K562 (cell line): ENCODE measurements around the gene ESR2. TPM values are rescaled to one million over a fixed set of nuclear protein-coding genes. Genes with fewer than 3 reads are reported as not detected.

Experiments used
- ASH1L ChIP-seq: fragments of 450-650 bp; IDR thresholded peaks from 2 replicates; pipeline ENCODE4 v1.6.1; 2018; ENCODE audit warnings: borderline replicate concordance, mild to moderate bottlenecking, low read depth; ENCODE audit not compliant: partially characterized antibody
- CREM ChIP-seq: IDR thresholded peaks from 2 replicates; pipeline ENCODE4 v1.6.1; 2014; ENCODE audit warnings: antibody characterized with exemption, low read depth
- GABPA ChIP-seq: fragments of 200-800 bp; sonication (Bioruptor generic); conservative IDR thresholded peaks from 2 replicates; pipeline ENCODE4 v1.6.1; 2016; ENCODE audit warnings: low read depth, missing genetic modification characterization, missing compliant biosample characterization
- MBD2 ChIP-seq: sonication (generic); IDR thresholded peaks from 2 replicates; pipeline ENCODE4 v1.6.1; 2016; ENCODE audit warnings: low read depth, borderline replicate concordance
- NR3C1 ChIP-seq: sonication (generic); formaldehyde crosslinking; IDR thresholded peaks from 2 replicates; pipeline ENCODE4 v1.8.1; 2022; ENCODE audit warnings: missing genetic modification reagents
- POLR2AphosphoS2 ChIP-seq: IDR thresholded peaks from 2 replicates; pipeline ENCODE4 v1.6.1; 2012; ENCODE audit warnings: low read length, improper control_type of control experiment
- RFX1 ChIP-seq: fragments of 450-650 bp; IDR thresholded peaks from 2 replicates; pipeline ENCODE4 v1.6.1; 2016; ENCODE audit warnings: mild to moderate bottlenecking, moderate library complexity
- RUNX1 ChIP-seq: sonication (generic); IDR thresholded peaks from 2 replicates; pipeline ENCODE4 v1.6.1; 2016; ENCODE audit warnings: antibody characterized with exemption, low read depth
- SMARCA4 ChIP-seq: fragments of 450-650 bp; IDR thresholded peaks from 2 replicates; pipeline ENCODE4 v1.6.1; 2016
- SRF ChIP-seq, 2 experiments: fragments of 250-450, 450-650 bp in 1 of 2; sonication (Bioruptor Pico) in 1 of 2; sonication (generic) in 1 of 2; formaldehyde crosslinking; IDR thresholded peaks; 2 replicates each; pipeline versions ENCODE4 v1.5.0 to v1.5.1; 2020 to 2022; ENCODE audit warnings: mild to moderate bottlenecking in 1 of 2, missing genetic modification reagents in 1 of 2
- ZNF174 ChIP-seq: fragments of 250-450 bp; sonication (Bioruptor Pico); IDR thresholded peaks from 2 replicates; pipeline ENCODE4 v1.4.0; 2020; ENCODE audit warnings: mild to moderate bottlenecking
- ZNF175 ChIP-seq: fragments of 200-800 bp; sonication (Bioruptor generic); IDR thresholded peaks from 2 replicates; pipeline ENCODE4 v1.6.1; 2016; ENCODE audit warnings: low read depth, mild to moderate bottlenecking, missing genetic modification characterization, missing compliant biosample characterization
- ZNF79 ChIP-seq: fragments of 250-450 bp; sonication (Bioruptor Pico); IDR thresholded peaks from 2 replicates; pipeline ENCODE4 v1.4.0; 2020; ENCODE audit warnings: low read depth, mild to moderate bottlenecking, moderate library complexity
- polyA plus RNA-seq, 8 experiments: library from polyadenylated mRNA; depleted of rRNA in 4 of 8; stranded (reverse) in 5 of 8; unstranded in 3 of 8; fragments of >200 nt; fragmentation: Nextera tagmentation in 2 of 8; fragmentation: Illumina TruSeq in 1 of 8; extraction: Ambion mirVana in 2 of 8; extraction: Trizol in 1 of 8; gene quantifications; 2 replicates each; pipeline versions ENCODE4 v1.2.1 to v1.2.3, GENCODE V29; 2011 to 2014; ENCODE audit warnings: inconsistent platforms in 1 of 8, missing spikeins in 1 of 8
- total RNA-seq, 7 experiments: library from RNA; depleted of rRNA in 6 of 7; stranded (reverse); fragments of >200 nt in 6 of 7; fragmentation: Illumina TruSeq in 2 of 7; extraction: Trizol in 2 of 7; gene quantifications; 2 replicates each; pipeline versions ENCODE4 v1.2.1 to v1.2.3, GENCODE V29; 2011 to 2021; ENCODE audit warnings: low replicate concordance in 1 of 7
- TF ChIP-seq, protein P1 (sequence below): sonication (generic); formaldehyde crosslinking; IDR thresholded peaks from 2 replicates; pipeline ENCODE4 v1.4.0; 2020; ENCODE audit warnings: mild to moderate bottlenecking, missing genetic modification reagents
- TF ChIP-seq, protein P2 (sequence below): sonication (generic); formaldehyde crosslinking; IDR thresholded peaks from 2 replicates; pipeline ENCODE4 v1.8.1; 2023; ENCODE audit warnings: mild to moderate bottlenecking, missing genetic modification reagents
- TF ChIP-seq, protein P3 (sequence below): sonication (generic); formaldehyde crosslinking; IDR thresholded peaks from 2 replicates; pipeline ENCODE4 v1.9.0; 2022; ENCODE audit warnings: mild to moderate bottlenecking, missing genetic modification reagents
- TF ChIP-seq, protein P4 (sequence below): fragments of 450-650 bp; IDR thresholded peaks from 2 replicates; pipeline ENCODE4 v1.6.1; 2018; ENCODE audit warnings: mild to moderate bottlenecking, low read depth; ENCODE audit not compliant: partially characterized antibody
- TF ChIP-seq, protein P5 (sequence below): fragments of 250-450 bp; sonication (Bioruptor Pico); IDR thresholded peaks from 2 replicates; pipeline ENCODE4 v1.5.0; 2022; ENCODE audit warnings: mild to moderate bottlenecking

ESR2 gene
- total and polyA plus RNA-seq, 9 of the 15 experiments (the other 6 are each of a cell fraction or from before 2014, with no cell fraction given): 0.07 to 3.8 (median 2.0) TPM

DNA sequence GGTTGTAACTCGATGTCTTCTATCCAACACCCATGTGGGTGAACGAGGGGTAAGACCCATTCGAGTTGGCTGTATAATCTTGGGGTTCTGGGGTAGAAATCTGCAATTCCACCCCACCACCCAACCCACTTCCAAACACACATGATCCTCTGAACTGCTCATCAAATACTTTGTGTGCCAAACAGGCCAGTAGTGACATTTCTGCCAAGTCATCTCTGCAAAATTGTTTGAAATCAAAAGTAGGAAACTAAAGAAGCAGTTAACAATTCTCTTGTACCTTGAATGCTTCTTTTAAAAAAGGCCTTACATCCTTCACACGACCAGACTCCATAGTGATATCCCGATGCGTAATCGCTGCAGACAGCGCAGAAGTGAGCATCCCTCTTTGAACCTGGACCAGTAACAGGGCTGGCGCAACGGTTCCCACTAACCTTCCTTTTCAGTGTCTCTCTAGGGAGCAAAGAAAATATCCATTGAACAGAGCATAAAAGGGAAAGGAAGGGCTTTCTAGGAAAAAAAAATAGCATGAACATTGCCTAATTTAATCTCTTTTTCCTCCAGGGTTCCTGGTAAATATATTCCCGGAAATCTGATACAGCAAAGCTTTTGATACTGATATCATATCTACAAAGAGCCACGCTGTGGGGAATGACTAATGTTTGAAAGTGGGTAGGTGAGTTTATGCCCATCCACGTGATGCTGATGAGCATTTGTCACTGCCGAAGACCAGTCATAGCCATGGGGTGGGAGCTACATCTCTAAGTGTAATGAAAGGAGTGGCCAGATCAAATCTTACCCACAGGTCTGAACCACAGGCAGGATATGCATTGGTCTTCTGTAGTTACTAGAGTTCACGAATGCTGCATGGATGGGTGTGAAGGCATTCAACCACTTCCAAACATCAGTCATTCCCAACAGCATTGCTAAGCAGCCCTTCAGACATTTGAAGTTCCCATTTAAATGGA lies 14.2 kb downstream of the ESR2 start (continued):
- no peak for TF ChIP-seq POLR2AphosphoS2
- TF ChIP-seq GABPA (tag): peak; percentile 28
- TF ChIP-seq SMARCA4: peak; percentile 87
- TF ChIP-seq ZNF79 (CRISPR knock-in tag): no peak
- TF ChIP-seq RFX1: no peak
- TF ChIP-seq, protein P1, sequence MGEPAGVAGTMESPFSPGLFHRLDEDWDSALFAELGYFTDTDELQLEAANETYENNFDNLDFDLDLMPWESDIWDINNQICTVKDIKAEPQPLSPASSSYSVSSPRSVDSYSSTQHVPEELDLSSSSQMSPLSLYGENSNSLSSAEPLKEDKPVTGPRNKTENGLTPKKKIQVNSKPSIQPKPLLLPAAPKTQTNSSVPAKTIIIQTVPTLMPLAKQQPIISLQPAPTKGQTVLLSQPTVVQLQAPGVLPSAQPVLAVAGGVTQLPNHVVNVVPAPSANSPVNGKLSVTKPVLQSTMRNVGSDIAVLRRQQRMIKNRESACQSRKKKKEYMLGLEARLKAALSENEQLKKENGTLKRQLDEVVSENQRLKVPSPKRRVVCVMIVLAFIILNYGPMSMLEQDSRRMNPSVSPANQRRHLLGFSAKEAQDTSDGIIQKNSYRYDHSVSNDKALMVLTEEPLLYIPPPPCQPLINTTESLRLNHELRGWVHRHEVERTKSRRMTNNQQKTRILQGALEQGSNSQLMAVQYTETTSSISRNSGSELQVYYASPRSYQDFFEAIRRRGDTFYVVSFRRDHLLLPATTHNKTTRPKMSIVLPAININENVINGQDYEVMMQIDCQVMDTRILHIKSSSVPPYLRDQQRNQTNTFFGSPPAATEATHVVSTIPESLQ (CRISPR knock-in tag): no peak
- TF ChIP-seq ZNF174: no peak
- no peak for TF ChIP-seq RUNX1
- TF ChIP-seq, protein P2, sequence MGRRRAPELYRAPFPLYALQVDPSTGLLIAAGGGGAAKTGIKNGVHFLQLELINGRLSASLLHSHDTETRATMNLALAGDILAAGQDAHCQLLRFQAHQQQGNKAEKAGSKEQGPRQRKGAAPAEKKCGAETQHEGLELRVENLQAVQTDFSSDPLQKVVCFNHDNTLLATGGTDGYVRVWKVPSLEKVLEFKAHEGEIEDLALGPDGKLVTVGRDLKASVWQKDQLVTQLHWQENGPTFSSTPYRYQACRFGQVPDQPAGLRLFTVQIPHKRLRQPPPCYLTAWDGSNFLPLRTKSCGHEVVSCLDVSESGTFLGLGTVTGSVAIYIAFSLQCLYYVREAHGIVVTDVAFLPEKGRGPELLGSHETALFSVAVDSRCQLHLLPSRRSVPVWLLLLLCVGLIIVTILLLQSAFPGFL: no peak
- TF ChIP-seq NR3C1: no peak
- TF ChIP-seq, protein P3, sequence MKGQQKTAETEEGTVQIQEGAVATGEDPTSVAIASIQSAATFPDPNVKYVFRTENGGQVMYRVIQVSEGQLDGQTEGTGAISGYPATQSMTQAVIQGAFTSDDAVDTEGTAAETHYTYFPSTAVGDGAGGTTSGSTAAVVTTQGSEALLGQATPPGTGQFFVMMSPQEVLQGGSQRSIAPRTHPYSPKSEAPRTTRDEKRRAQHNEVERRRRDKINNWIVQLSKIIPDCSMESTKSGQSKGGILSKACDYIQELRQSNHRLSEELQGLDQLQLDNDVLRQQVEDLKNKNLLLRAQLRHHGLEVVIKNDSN: peak; percentile 73
- no peak for TF ChIP-seq ZNF175
- TF ChIP-seq ASH1L: no peak
- TF ChIP-seq, protein P4, sequence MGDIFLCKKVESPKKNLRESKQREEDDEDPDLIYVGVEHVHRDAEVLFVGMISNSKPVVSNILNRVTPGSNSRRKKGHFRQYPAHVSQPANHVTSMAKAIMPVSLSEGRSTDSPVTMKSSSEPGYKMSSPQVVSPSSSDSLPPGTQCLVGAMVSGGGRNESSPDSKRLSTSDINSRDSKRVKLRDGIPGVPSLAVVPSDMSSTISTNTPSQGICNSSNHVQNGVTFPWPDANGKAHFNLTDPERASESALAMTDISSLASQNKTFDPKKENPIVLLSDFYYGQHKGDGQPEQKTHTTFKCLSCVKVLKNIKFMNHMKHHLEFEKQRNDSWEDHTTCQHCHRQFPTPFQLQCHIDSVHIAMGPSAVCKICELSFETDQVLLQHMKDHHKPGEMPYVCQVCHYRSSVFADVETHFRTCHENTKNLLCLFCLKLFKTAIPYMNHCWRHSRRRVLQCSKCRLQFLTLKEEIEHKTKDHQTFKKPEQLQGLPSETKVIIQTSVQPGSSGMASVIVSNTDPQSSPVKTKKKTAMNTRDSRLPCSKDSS: no peak
- no peak for TF ChIP-seq SRF (CRISPR knock-in tag; IDR thresholded peaks at IDR 0.05)
- TF ChIP-seq, protein P5, sequence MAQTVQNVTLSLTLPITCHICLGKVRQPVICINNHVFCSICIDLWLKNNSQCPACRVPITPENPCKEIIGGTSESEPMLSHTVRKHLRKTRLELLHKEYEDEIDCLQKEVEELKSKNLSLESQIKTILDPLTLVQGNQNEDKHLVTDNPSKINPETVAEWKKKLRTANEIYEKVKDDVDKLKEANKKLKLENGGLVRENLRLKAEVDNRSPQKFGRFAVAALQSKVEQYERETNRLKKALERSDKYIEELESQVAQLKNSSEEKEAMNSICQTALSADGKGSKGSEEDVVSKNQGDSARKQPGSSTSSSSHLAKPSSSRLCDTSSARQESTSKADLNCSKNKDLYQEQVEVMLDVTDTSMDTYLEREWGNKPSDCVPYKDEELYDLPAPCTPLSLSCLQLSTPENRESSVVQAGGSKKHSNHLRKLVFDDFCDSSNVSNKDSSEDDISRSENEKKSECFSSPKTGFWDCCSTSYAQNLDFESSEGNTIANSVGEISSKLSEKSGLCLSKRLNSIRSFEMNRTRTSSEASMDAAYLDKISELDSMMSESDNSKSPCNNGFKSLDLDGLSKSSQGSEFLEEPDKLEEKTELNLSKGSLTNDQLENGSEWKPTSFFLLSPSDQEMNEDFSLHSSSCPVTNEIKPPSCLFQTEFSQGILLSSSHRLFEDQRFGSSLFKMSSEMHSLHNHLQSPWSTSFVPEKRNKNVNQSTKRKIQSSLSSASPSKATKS (CRISPR knock-in tag): no peak
- TF ChIP-seq MBD2: no peak
- peak; percentile 38; the same call in 1 of the 2 replicates for TF ChIP-seq CREM
